PFSK-1 (cell line): ENCODE data around the gene ZNF169.

Source experiments
- FOXP2 ChIP-seq: optimal IDR thresholded peaks from 2 replicates; pipeline ENCODE3; 2011; ENCODE audit warnings: borderline replicate concordance, control low read depth, inconsistent platforms; ENCODE audit not compliant: insufficient read depth; ENCODE audit errors: extremely low read length, extremely low read depth
- POLR2AphosphoS5 ChIP-seq: IDR thresholded peaks from 2 replicates; pipeline ENCODE4 v1.6.1; 2012; ENCODE audit warnings: low read depth, mild to moderate bottlenecking, control low read depth, low read length, moderate library complexity
- SIN3A ChIP-seq: IDR thresholded peaks from 2 replicates; pipeline ENCODE4 v1.6.1; 2012; ENCODE audit warnings: mild to moderate bottlenecking, low read length, moderate library complexity, borderline replicate concordance; ENCODE audit not compliant: insufficient read depth
- TAF1 ChIP-seq: IDR thresholded peaks from 2 replicates; pipeline ENCODE4 v1.6.1; 2012; ENCODE audit warnings: low read length, control low read depth, borderline replicate concordance; ENCODE audit not compliant: insufficient read depth
- TF ChIP-seq, protein P1 (sequence below), 2 experiments: IDR thresholded peaks; 2 replicates each; pipeline versions ENCODE4 v1.6.1 to v1.8.0; 2011 to 2012; ENCODE audit warnings: low read depth in 2 of 2, low read length in 2 of 2, control low read depth in 1 of 2, inconsistent platforms in 1 of 2, mild to moderate bottlenecking in 1 of 2, moderate library complexity in 1 of 2; ENCODE audit not compliant: insufficient read depth in 1 of 2

Gene ZNF169

DNA sequence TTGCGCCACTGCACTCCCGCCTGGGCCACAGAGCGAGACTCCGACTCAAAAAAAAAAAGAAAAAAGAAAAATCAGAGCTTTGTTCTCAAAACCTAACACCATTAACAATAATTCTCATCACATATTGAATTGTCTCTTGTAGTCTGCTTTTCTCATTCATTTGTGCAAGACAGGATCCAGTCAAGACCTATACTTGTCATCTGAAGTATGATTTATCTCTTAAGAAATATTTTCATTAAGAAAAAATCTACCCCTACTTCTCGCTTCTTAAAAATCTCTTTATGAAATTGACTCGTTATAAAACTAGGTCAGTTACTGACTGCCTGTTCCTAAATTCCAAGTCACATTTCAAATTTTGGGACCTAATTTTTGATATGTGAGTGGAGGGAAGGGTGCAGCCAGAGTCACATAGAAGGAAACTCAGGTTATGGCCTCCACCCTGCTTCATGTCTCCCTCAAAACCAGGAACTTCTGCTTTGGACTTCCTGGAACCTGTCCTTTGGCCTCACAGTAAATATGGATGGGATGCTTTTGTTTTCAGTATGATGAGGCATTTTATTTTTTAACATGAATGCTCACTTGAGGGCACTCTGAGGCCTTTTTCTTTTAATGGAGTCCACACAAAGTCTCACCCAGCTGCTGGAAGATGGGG lies 18.9 kb downstream of the ZNF169 start:
- no peak for TF ChIP-seq SIN3A

DNA sequence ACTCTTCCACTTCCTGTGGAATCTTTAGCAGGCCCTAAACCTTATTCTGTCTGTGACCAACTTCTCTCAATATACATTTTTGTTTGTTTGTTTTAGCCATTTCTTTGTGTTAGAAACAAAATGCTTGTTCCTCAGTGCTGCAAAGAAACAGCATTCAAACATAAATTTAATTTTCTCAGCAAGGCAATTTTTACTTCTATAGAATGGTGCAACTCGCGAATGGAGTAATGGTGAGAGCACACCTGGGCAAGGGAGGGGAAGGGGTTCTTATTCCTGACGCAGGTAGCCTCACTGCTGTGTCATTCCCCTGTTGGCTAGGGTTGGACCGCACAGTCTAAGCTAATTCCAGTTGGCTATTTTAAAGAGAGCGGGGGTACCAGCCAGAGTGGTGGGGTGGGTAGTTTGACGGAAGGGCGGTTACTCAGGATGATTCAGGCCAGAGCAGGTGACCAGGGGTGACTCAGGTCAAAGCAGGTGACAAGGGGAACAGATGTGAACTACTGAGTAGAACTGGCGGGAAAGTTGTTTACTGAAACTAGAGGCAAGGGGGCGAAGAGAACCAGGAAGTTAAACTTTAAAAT lies 21.4 kb downstream of the ZNF169 start:
- TF ChIP-seq, protein P1, sequence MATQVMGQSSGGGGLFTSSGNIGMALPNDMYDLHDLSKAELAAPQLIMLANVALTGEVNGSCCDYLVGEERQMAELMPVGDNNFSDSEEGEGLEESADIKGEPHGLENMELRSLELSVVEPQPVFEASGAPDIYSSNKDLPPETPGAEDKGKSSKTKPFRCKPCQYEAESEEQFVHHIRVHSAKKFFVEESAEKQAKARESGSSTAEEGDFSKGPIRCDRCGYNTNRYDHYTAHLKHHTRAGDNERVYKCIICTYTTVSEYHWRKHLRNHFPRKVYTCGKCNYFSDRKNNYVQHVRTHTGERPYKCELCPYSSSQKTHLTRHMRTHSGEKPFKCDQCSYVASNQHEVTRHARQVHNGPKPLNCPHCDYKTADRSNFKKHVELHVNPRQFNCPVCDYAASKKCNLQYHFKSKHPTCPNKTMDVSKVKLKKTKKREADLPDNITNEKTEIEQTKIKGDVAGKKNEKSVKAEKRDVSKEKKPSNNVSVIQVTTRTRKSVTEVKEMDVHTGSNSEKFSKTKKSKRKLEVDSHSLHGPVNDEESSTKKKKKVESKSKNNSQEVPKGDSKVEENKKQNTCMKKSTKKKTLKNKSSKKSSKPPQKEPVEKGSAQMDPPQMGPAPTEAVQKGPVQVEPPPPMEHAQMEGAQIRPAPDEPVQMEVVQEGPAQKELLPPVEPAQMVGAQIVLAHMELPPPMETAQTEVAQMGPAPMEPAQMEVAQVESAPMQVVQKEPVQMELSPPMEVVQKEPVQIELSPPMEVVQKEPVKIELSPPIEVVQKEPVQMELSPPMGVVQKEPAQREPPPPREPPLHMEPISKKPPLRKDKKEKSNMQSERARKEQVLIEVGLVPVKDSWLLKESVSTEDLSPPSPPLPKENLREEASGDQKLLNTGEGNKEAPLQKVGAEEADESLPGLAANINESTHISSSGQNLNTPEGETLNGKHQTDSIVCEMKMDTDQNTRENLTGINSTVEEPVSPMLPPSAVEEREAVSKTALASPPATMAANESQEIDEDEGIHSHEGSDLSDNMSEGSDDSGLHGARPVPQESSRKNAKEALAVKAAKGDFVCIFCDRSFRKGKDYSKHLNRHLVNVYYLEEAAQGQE (IDR thresholded peaks at IDR 0.05; ENCODE audit: insufficient read depth in 1 of 2, low read depth in 2 of 2, low read length in 2 of 2), result no peak
- TF ChIP-seq POLR2AphosphoS5 (no peak), SIN3A (no peak), FOXP2 (no peak), TAF1 (no peak)

DNA sequence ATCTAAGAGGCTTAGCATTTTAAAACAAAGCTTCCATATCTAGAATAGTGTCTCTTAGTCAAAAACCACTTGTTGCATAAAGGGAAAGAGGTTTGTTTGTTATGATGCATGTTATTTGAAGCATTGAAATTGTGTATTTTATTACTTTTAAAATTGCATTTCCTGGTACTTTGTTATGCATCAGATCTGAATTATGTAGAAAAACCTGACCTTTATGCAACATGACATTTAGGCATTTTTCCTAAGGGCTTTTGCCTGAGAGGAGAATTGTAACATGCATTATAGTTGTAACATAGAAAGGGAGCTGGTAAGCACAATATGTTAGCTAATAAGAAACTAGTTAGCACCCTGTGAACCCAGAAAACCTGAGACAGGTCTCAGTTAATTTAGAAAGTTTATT lies 22.0 kb downstream of the ZNF169 start:
- TF ChIP-seq TAF1 (no peak), FOXP2 (no peak), POLR2AphosphoS5 (no peak), SIN3A (no peak)
- TF ChIP-seq, protein P1 (IDR thresholded peaks at IDR 0.05; ENCODE audit: insufficient read depth in 1 of 2, low read depth in 2 of 2, low read length in 2 of 2), result no peak

DNA sequence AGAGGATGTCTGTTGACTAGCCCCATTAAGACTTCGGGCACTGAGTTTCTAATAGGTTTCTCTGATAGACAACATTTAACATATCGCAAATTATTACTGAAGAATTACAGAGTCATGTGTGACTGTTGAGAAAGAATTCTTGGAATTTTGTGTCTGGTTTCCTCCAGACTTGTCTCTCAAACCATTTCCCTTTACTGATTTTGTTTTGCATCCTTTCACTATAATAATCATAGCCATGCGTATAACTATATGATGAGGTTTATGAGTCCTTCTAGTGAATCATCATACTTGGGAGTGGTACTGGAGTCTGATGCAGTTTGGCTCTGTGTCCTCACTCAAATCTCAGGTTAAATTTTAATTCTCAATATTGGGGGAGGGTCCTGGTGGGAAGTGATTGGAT lies 27.0 kb downstream of the ZNF169 start:
- TF ChIP-seq POLR2AphosphoS5 (no peak), FOXP2 (no peak), TAF1 (no peak), SIN3A (no peak)
- TF ChIP-seq, protein P1 (IDR thresholded peaks at IDR 0.05; ENCODE audit: insufficient read depth in 1 of 2, low read depth in 2 of 2, low read length in 2 of 2), result no peak

DNA sequence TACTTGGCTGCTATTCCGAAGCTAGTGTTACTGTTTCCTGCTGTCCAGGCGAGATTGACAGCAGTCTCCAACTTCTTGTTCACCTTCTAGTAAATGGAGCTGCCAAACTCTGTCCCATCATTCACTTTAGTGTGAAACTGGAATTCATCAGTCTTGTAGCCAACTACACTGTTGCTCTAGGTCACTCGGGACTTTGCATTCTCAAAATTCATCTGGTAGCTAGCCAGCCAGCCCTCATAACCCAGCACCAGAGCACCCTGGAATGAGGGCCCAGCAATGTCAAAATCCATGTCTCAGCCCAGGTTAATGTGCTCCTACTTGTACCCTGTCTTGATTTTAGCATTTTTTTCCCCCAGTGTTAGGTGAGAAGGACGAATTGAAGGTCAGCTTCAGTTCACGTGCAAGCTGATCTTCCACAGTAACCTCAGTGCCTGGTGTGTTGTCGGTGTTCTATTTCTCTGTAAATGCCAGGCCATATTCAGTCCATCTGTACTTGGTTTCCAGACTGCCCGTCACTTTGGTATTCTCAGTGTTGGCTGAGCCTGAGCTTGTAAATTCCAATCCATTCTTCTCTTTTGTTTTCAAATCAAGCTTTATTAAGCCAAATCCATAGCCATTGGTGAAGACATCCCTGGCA lies 28.9 kb downstream of the ZNF169 start:
- TF ChIP-seq SIN3A (no peak), FOXP2 (no peak), POLR2AphosphoS5 (no peak), TAF1 (no peak)
- TF ChIP-seq, protein P1 (IDR thresholded peaks at IDR 0.05; ENCODE audit: insufficient read depth in 1 of 2, low read depth in 2 of 2, low read length in 2 of 2), result no peak
